HCT116 (cell line): Measurements from ENCODE around the gene ZNF212. TPM values are rescaled to one million over a fixed set of nuclear protein-coding genes. Genes with fewer than 3 reads are reported as not detected.

Source experiments
- ATAC-seq: fragments of 200-7000 bp; cut with Tn5 transposase; 2 replicates; pipeline ENCODE4 v1.9.1; 2020; ENCODE audit warnings: mild to moderate bottlenecking, moderate library complexity
- BruUV-seq: library from RNA; stranded (reverse); fragments of 400-500 nt; replicated peaks from 2 replicates; lab custom pipeline; 2021; lab: Mats Ljungman, UMichigan
- CTCF ChIA-PET: fragments of 300-600 bp; sonication (Branson Sonifier 250); formaldehyde crosslinking; loops from one replicate; lab custom pipeline; 2021; ENCODE audit warnings: antibody characterized with exemption; lab: Charles Lee
- POLR2A ChIA-PET: fragments of 300-600, 350-600 bp; sonication (Branson Sonifier 250); formaldehyde crosslinking; loops from one replicate; lab custom pipeline; 2021; ENCODE audit warnings: antibody characterized with exemption; lab: Charles Lee
- RAD21 ChIA-PET, 2 experiments: fragments of 300-600 bp; sonication (Branson Sonifier 250); formaldehyde crosslinking; loops; one replicate each; lab custom pipeline; 2023; ENCODE audit warnings: low total read pairs in 2 of 2; ENCODE audit not compliant: uncharacterized antibody in 2 of 2, unreplicated experiment in 2 of 2, low non-redundant PET in 1 of 2; lab: Charles Lee
- DNase-seq: peaks from one replicate; pipeline ENCODE4 v3.0.0-alpha.2; 2010; ENCODE audit warnings: low read depth, low spot score
- H2AFZ ChIP-seq: fragments of 200-600 bp; shearing (Covaris generic), sonication (generic); 2 replicates; pipeline ENCODE4 v1.6.1; 2017; ENCODE audit warnings: low read depth, mixed run types, mixed read lengths, antibody characterized with exemption, low read length; ENCODE audit not compliant: poor library complexity, severe bottlenecking
- H3K27ac ChIP-seq: 2 replicates; pipeline ENCODE4 v1.5.1; 2012; ENCODE audit warnings: low read depth, low read length
- H3K27me3 ChIP-seq: fragments of 200-600 bp; sonication (generic); 2 replicates; pipeline ENCODE4 v1.6.1; 2016; ENCODE audit warnings: mixed run types, low read length, mixed read lengths; ENCODE audit not compliant: insufficient read depth
- H3K36me3 ChIP-seq, 2 experiments: fragments of 200-500 bp in 1 of 2; fragments of 200-600 bp in 1 of 2; sonication (Bioruptor generic) in 1 of 2; sonication (generic) in 1 of 2; 2 replicates each; pipeline versions ENCODE4 v1.5.1 to v1.6.1; 2014 to 2016; ENCODE audit warnings: low read length in 2 of 2, inconsistent platforms in 1 of 2, mixed read lengths in 1 of 2, mixed run types in 1 of 2; ENCODE audit not compliant: insufficient read depth in 2 of 2, control insufficient read depth in 1 of 2
- H3K4me1 ChIP-seq, 2 experiments: fragments of 200-600 bp in 1 of 2; sonication (generic) in 1 of 2; 2 replicates each; pipeline versions ENCODE4 v1.5.1 to v1.6.1; 2012 to 2017; ENCODE audit warnings: low read length in 2 of 2, inconsistent platforms in 1 of 2, mild to moderate bottlenecking in 1 of 2, mixed read lengths in 1 of 2, mixed run types in 1 of 2, moderate library complexity in 1 of 2; ENCODE audit not compliant: insufficient read depth in 2 of 2, control insufficient read depth in 1 of 2
- H3K4me2 ChIP-seq: fragments of 200-600 bp; sonication (generic); 2 replicates; pipeline ENCODE4 v1.6.1; 2017; ENCODE audit warnings: mixed run types, low read length, mixed read lengths
- H3K4me3 ChIP-seq, 2 experiments: fragments of 200-600 bp in 1 of 2; sonication (generic) in 1 of 2; replicated peaks in 1 of 2; 2 replicates each; pipeline ENCODE4 v1.5.1; 2011 to 2016; ENCODE audit warnings: low read length in 2 of 2, control low read depth in 1 of 2, low read depth in 1 of 2, mild to moderate bottlenecking in 1 of 2, mixed read lengths in 1 of 2, mixed run types in 1 of 2
- H3K79me2 ChIP-seq: fragments of 200-600 bp; sonication (generic); 2 replicates; pipeline ENCODE4 v1.6.1; 2017; ENCODE audit warnings: mild to moderate bottlenecking, mixed run types, low read length, moderate library complexity, mixed read lengths; ENCODE audit not compliant: insufficient read depth
- H3K9ac ChIP-seq: fragments of 200-600 bp; sonication (generic); 2 replicates; pipeline ENCODE4 v1.6.1; 2016; ENCODE audit warnings: low read length, mixed read lengths
- H3K9me2 ChIP-seq: fragments of 200-600 bp; sonication (generic), shearing (Covaris generic); 2 replicates; pipeline ENCODE4 v1.6.1; 2017; ENCODE audit warnings: mixed run types, mild to moderate bottlenecking, moderate library complexity; ENCODE audit not compliant: insufficient read depth
- H3K9me3 ChIP-seq, 2 experiments: fragments of 200-500 bp in 1 of 2; fragments of 200-600 bp in 1 of 2; sonication (Bioruptor generic) in 1 of 2; sonication (generic) in 1 of 2; 2 replicates each; pipeline ENCODE4 v1.6.1; 2014 to 2017; ENCODE audit warnings: low read length in 2 of 2, mixed read lengths in 2 of 2, inconsistent platforms in 1 of 2, low read depth in 1 of 2, mild to moderate bottlenecking in 1 of 2, mixed run types in 1 of 2, moderate library complexity in 1 of 2; ENCODE audit not compliant: control insufficient read depth in 1 of 2, insufficient read depth in 1 of 2
- H4K20me1 ChIP-seq: fragments of 200-600 bp; sonication (generic), shearing (Covaris generic); 2 replicates; pipeline ENCODE4 v1.6.1; 2017; ENCODE audit warnings: mixed run types, mild to moderate bottlenecking, moderate library complexity; ENCODE audit not compliant: insufficient read depth
- ATF3 ChIP-seq: IDR thresholded peaks from 2 replicates; pipeline ENCODE4 v1.6.1; 2012
- CEBPB ChIP-seq: IDR thresholded peaks from 2 replicates; pipeline ENCODE4 v1.6.1; 2012; ENCODE audit warnings: low read depth
- CTCF ChIP-seq, 3 experiments: fragments of 200-600 bp in 1 of 3; sonication (generic) in 1 of 3; IDR thresholded peaks in 2 of 3; conservative IDR thresholded peaks in 1 of 3; 2 replicates each; pipeline ENCODE4 v1.5.1; 2012 to 2017; ENCODE audit warnings: low read depth in 2 of 3, low read length in 2 of 3, antibody characterized with exemption in 1 of 3, borderline replicate concordance in 1 of 3, control low read depth in 1 of 3, mild to moderate bottlenecking in 1 of 3, mixed read lengths in 1 of 3, mixed run types in 1 of 3, moderate library complexity in 1 of 3; ENCODE audit not compliant: insufficient read depth in 1 of 3
- FOSL1 ChIP-seq: IDR thresholded peaks from 2 replicates; pipeline ENCODE4 v1.6.1; 2012; ENCODE audit warnings: low read depth
- POLR2A ChIP-seq: IDR thresholded peaks from 2 replicates; pipeline ENCODE4 v1.7.0; 2011; ENCODE audit warnings: borderline replicate concordance; ENCODE audit not compliant: insufficient read depth, insufficient read length; ENCODE audit errors: extremely low read depth
- POLR2AphosphoS5 ChIP-seq: IDR thresholded peaks from 2 replicates; pipeline ENCODE4 v1.6.1; 2011; ENCODE audit warnings: mild to moderate bottlenecking, low read depth, low read length, moderate library complexity
- RAD21 ChIP-seq: IDR thresholded peaks from 2 replicates; pipeline ENCODE4 v1.6.1; 2012; ENCODE audit warnings: low read depth, mild to moderate bottlenecking
- YY1 ChIP-seq: IDR thresholded peaks from 2 replicates; pipeline ENCODE4 v1.6.1; 2011; ENCODE audit warnings: low read length, low read depth, moderate library complexity, mild to moderate bottlenecking; ENCODE audit not compliant: insufficient replicate concordance; ENCODE audit errors: extremely low read depth
- ZBTB33 ChIP-seq: IDR thresholded peaks from 2 replicates; pipeline ENCODE4 v1.6.1; 2011; ENCODE audit warnings: mild to moderate bottlenecking, low read length, moderate library complexity; ENCODE audit not compliant: insufficient replicate concordance; ENCODE audit errors: extremely low read depth
- ZNF274 ChIP-seq: fragments of 200-500 bp; sonication (Bioruptor generic); IDR thresholded peaks from 2 replicates; pipeline ENCODE4 v1.6.1; 2014; ENCODE audit warnings: mild to moderate bottlenecking, low read depth, low read length, inconsistent platforms
- intact Hi-C: fragments of 100-400 bp; cut with micrococcal nuclease; formaldehyde crosslinking; loops from 2 replicates; pipeline ENCODE4 v1.10.0; 2022
- total RNA-seq: library from RNA; stranded (reverse); gene quantifications from one replicate; pipeline ENCODE4 v1.2.1, GENCODE V29; 2021; ENCODE audit not compliant: unreplicated experiment

The ZNF212 gene
- total RNA-seq, 1 experiment from 2014 or later, result 13.7 TPM

DNA sequence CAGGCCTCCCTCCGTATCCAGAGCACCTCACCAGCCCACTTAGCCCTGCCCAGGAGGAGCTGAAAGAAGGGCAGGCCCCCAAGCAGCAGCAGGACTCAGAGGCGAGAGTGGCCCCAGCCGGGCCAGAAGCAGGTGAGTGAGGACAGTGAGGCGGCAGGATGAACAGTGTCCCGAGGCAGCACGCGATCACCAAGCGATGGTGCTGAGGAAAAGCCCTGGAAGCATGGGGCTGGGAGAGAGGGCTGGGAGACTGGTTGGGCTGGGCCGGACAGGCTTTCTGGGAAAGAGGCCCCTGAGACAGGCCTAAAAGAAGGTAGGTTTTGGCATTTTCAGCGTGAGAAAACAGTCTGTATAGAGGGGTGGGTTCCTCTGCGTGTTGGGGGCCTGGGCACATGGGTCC, 38.9 kb downstream of the ZNF212 start (continued):
- no peak for TF ChIP-seq ATF3

- H3K9ac ChIP-seq, result no peak overlapping the region
- H3K9me3 ChIP-seq, result no peaks in the 10 kb centered on the region
- 0 out of 4 replicates have a peak, but pooled peaks cover 0 to 2% of the 10 kb centered on the region in 2 experiments for H3K36me3 ChIP-seq
- H3K27ac ChIP-seq, result no peak overlapping the region
- no peaks in the 10 kb centered on the region for H3K79me2 ChIP-seq
- H2AFZ ChIP-seq, result no peak overlapping the region
- H3K4me2 ChIP-seq, result no peak overlapping the region
- no peak for DNase-seq
- no TSS peak for BruUV-seq
- no peaks in the 10 kb centered on the region for H4K20me1 ChIP-seq
- no peak for TF ChIP-seq ZNF274
- no peak for TF ChIP-seq ZBTB33
- TF ChIP-seq FOSL1, result no peak
- TF ChIP-seq RAD21, result no peak
- no peak for TF ChIP-seq POLR2AphosphoS5
- TF ChIP-seq YY1, result no peak
- no peak for TF ChIP-seq CEBPB
- TF ChIP-seq CTCF (IDR thresholded peaks at IDR 0.05 in 2 of 3, conservative IDR thresholded peaks at IDR 0.05 in 1 of 3; ENCODE audit: borderline replicate concordance in 1 of 3, insufficient read depth in 1 of 3, low read depth in 2 of 3, low read length in 2 of 3), result no peak
- TF ChIP-seq POLR2A, result no peak
- H3K27me3 ChIP-seq, result no peaks in the 10 kb centered on the region
- H3K4me3 ChIP-seq, result no peak overlapping the region
- H3K9me2 ChIP-seq, result no peaks in the 10 kb centered on the region
- intact Hi-C loops, result no loop called here
- H3K4me1 ChIP-seq, result no peaks in the 10 kb centered on the region
- POLR2A ChIA-PET, result no interaction called here
- CTCF ChIA-PET, result no interaction called here
- RAD21 ChIA-PET, result no interaction called here
- ATAC-seq, result no peak
Observed at GRCh38 chr7:149279111-149279743, 39.8 kb downstream of the ZNF212 start.
